A549 (cell line): ENCODE measurements around the gene IL21R. TPM values are rescaled to one million over a fixed set of nuclear protein-coding genes. Genes with fewer than 3 reads are reported as not detected.

Source experiments
- ATAC-seq, 2 experiments: fragments of 200-7000 bp in 1 of 2; fragments of >200 bp in 1 of 2; cut with Nextera tagmentation in 1 of 2; cut with Tn5 transposase in 1 of 2; 3 replicates each; pipeline versions ENCODE4 v1.8.0 to v1.9.1; 2018 to 2020; ENCODE audit warnings: mild to moderate bottlenecking in 1 of 2, moderate library complexity in 1 of 2
- CTCF ChIA-PET: fragments of 300-600 bp; sonication (Branson Sonifier 250); formaldehyde crosslinking; extraction: SDS; loops from one replicate; lab custom pipeline; 2021; ENCODE audit warnings: antibody characterized with exemption, inconsistent platforms; lab: Yijun Ruan, JAX
- POLR2A ChIA-PET: fragments of 350-600 bp; formaldehyde crosslinking; extraction: SDS; loops from one replicate; lab custom pipeline; 2021; ENCODE audit warnings: antibody characterized with exemption, inconsistent platforms; lab: Yijun Ruan, JAX
- DNase-seq, 2 experiments: peaks; one replicate each; pipeline versions ENCODE4 v3.0.0 to v3.0.0-alpha.2; 2011 to 2016; ENCODE audit warnings: low read depth in 1 of 2, low spot score in 1 of 2
- FAIRE-seq: peaks from 2 replicates; lab custom pipeline; 2011; peaks lifted over from hg19 to GRCh38; lab: Jason Lieb, UNC
- H3K27ac ChIP-seq, 2 experiments: fragments of >200 bp; sonication (Bioruptor Twin); formaldehyde crosslinking; 3 replicates each; pipeline ENCODE4 v1.5.1; 2016 to 2017
- H3K4me1 ChIP-seq: fragments of >200 bp; sonication (Bioruptor Twin); formaldehyde crosslinking; 3 replicates; pipeline ENCODE4 v1.6.1; 2016
- H3K4me2 ChIP-seq: fragments of >200 bp; sonication (Bioruptor Twin); formaldehyde crosslinking; 3 replicates; pipeline ENCODE4 v1.6.1; 2016
- H3K4me3 ChIP-seq: fragments of >200 bp; sonication (Bioruptor Twin); formaldehyde crosslinking; 3 replicates; pipeline ENCODE4 v1.5.1; 2016
- H3K9me3 ChIP-seq: fragments of >200 bp; sonication (Bioruptor Twin); formaldehyde crosslinking; 3 replicates; pipeline ENCODE4 v1.6.1; 2016
- BHLHE40 ChIP-seq: IDR thresholded peaks from 2 replicates; pipeline ENCODE4 v1.6.1; 2012; ENCODE audit warnings: low read depth, low read length, inconsistent platforms
- CBX2 ChIP-seq: fragments of 200-600 bp; sonication (generic); IDR thresholded peaks from 2 replicates; pipeline ENCODE4 v1.6.1; 2016; ENCODE audit warnings: low read depth, mild to moderate bottlenecking, borderline replicate concordance
- CHD2 ChIP-seq: fragments of 150-350 bp; IDR thresholded peaks from 2 replicates; pipeline ENCODE4 v1.6.1; 2014; ENCODE audit warnings: low read length; ENCODE audit not compliant: partially characterized antibody
- CHD4 ChIP-seq: fragments of 200-600 bp; sonication (generic); IDR thresholded peaks from 2 replicates; pipeline ENCODE4 v1.6.1; 2016; ENCODE audit warnings: antibody characterized with exemption, mild to moderate bottlenecking, borderline replicate concordance
- E2F6 ChIP-seq: IDR thresholded peaks from 2 replicates; pipeline ENCODE4 v1.6.1; 2012; ENCODE audit warnings: low read depth, borderline replicate concordance
- ELK1 ChIP-seq: fragments of 150-350 bp; IDR thresholded peaks from 2 replicates; pipeline ENCODE4 v1.6.1; 2014; ENCODE audit warnings: low read depth, mild to moderate bottlenecking, low read length
- FOSL2 ChIP-seq, 2 experiments: fragments of 450-650 bp in 1 of 2; fragments of >200 bp in 1 of 2; sonication (Bioruptor Twin) in 1 of 2; formaldehyde crosslinking; IDR thresholded peaks; 2 replicates each; pipeline versions ENCODE4 v1.5.0 to v1.6.1; 2016 to 2020; ENCODE audit warnings: mild to moderate bottlenecking in 1 of 2, moderate library complexity in 1 of 2
- GATA3 ChIP-seq: IDR thresholded peaks from 2 replicates; pipeline ENCODE4 v1.6.1; 2012; ENCODE audit warnings: borderline replicate concordance
- HMGXB4 ChIP-seq: fragments of 250-450 bp; sonication (Bioruptor Pico); IDR thresholded peaks from 2 replicates; pipeline ENCODE4 v1.5.0; 2021; ENCODE audit warnings: mild to moderate bottlenecking, moderate library complexity, borderline replicate concordance
- HOXA7 ChIP-seq: fragments of 250-450 bp; sonication (Bioruptor Pico); IDR thresholded peaks from 2 replicates; pipeline ENCODE4 v1.5.0; 2020; ENCODE audit warnings: mild to moderate bottlenecking, moderate library complexity
- HOXB13 ChIP-seq: fragments of 250-450 bp; sonication (Bioruptor Pico); IDR thresholded peaks from 2 replicates; pipeline ENCODE4 v1.5.0; 2020; ENCODE audit warnings: low read depth, mild to moderate bottlenecking, moderate library complexity
- HOXB5 ChIP-seq: fragments of 250-450 bp; sonication (Bioruptor Pico); IDR thresholded peaks from 2 replicates; pipeline ENCODE4 v1.5.0; 2020; ENCODE audit warnings: mild to moderate bottlenecking, moderate library complexity
- MAZ ChIP-seq: fragments of 150-350 bp; IDR thresholded peaks from 2 replicates; pipeline ENCODE4 v1.6.1; 2014; ENCODE audit warnings: antibody characterized with exemption, low read depth, low read length, borderline replicate concordance
- RFX5 ChIP-seq: fragments of 450-650 bp; IDR thresholded peaks from 2 replicates; pipeline ENCODE4 v1.7.1; 2014; ENCODE audit warnings: antibody characterized with exemption, mild to moderate bottlenecking, moderate library complexity
- USF2 ChIP-seq: fragments of 450-650 bp; IDR thresholded peaks from 2 replicates; pipeline ENCODE4 v1.6.1; 2014; ENCODE audit warnings: antibody characterized with exemption
- WGBS: methylation state at CpG from one replicate; pipeline ENCODE4 v1.1.6; 2017; ENCODE audit errors: missing lambda C conversion rate; 5-methylcytosine and 5-hydroxymethylcytosine counted together
- polyA plus RNA-seq, 4 experiments: library from polyadenylated mRNA; depleted of rRNA in 3 of 4; stranded (reverse); fragments of >200 nt; fragmentation: RNase III in 1 of 4; extraction: RNeasy Plus Mini Kit Qiagen cat#74134 plus additional on column Dnase treatment in 1 of 4; gene quantifications; 2 replicates in 3 of 4; 3 replicates in 1 of 4; pipeline ENCODE4 v1.2.3, GENCODE V29; 2011 to 2017
- TF ChIP-seq, protein P1 (sequence below): fragments of 200-600 bp; sonication (generic); IDR thresholded peaks from 2 replicates; pipeline ENCODE4 v1.6.1; 2016; ENCODE audit warnings: antibody characterized with exemption, mild to moderate bottlenecking, moderate library complexity
- TF ChIP-seq, protein P2 (sequence below): fragments of >200 bp; sonication (Bioruptor Twin); formaldehyde crosslinking; IDR thresholded peaks from 3 replicates; pipeline ENCODE4 v1.5.1; 2016

Gene IL21R
- polyA plus RNA-seq, 2 of the 4 experiments (the other 2 are of a cell fraction) = 0.04 to 0.09 TPM

DNA sequence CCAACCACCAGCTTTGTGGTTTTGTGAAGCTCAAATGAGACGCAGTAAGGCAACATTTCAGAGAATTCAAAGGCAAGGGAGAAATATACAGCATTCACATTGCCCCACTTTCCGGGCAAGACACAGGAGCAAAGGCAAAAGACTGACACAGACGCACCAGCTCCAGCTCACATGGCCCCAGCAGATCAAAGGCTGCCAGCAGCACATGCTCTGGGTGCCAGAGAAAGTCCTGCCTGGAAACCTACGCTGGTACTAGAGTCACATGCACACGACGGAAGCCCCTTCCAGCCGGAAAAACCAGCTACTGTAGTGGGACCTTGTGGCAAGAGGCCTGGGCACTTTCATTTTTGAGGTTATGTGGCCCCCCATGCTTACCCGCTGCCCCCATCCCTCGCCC lies 97.7 kb downstream of the IL21R start:
- ATAC-seq (no peak), DNase-seq (no peak), FAIRE-seq (no peak)
- POLR2A ChIA-PET = interaction anchor here (0.6 kb wide), 1 partner anchor 12 kb away, joined by 3 read pairs; no protein-coding TSS in a partner anchor
- Histone ChIP-seq H3K4me2 (no peak overlapping the region), H3K4me1 (no peaks in the 10 kb centered on the region), H3K27ac (no peak overlapping the region), H3K9me3 (no peaks in the 10 kb centered on the region), H3K4me3 (no peak overlapping the region)
- TF ChIP-seq E2F6 = no peak
- TF ChIP-seq CHD4 = no peak
- no peak for TF ChIP-seq HOXB5 (CRISPR knock-in tag)
- WGBS = 95% methylated on average over 9 of the region's 9 CpGs
- CTCF ChIA-PET = interaction anchor here (0.9 to 3.0 kb wide), 2 partner anchors 12 to 16 kb away, joined by 3 to 12 read pairs; no protein-coding TSS in a partner anchor

GRCh38 chr16:27500801-27501200 lies 98.8 kb downstream of the IL21R start:
- CTCF ChIA-PET = interaction anchor here (3.0 kb wide), 1 partner anchor 15 kb away, joined by 12 read pairs; no protein-coding TSS in a partner anchor
- no peak for FAIRE-seq

More at GRCh38 chr16:27500801-27501200, 98.8 kb downstream of the IL21R start:
- no peak for ATAC-seq
- DNase-seq = no peak
- WGBS = 93% methylated on average over 3 of the region's 3 CpGs
- no peaks in the 10 kb centered on the region for H3K4me1 ChIP-seq
- H3K9me3 ChIP-seq = no peaks in the 10 kb centered on the region
- H3K27ac ChIP-seq = no peak overlapping the region
- POLR2A ChIA-PET = no interaction called here
- TF ChIP-seq GATA3 (no peak), ELK1 (no peak), CHD2 (no peak), HOXA7 (CRISPR knock-in tag) (no peak), FOSL2 (IDR thresholded peaks at IDR 0.05) (no peak), FOSL2 (CRISPR knock-in tag; IDR thresholded peaks at IDR 0.05) (no peak), HMGXB4 (CRISPR knock-in tag) (no peak), CBX2 (no peak), HOXB13 (CRISPR knock-in tag) (no peak), RFX5 (no peak), MAZ (no peak), USF2 (no peak), E2F6 (no peak), BHLHE40 (no peak)
- TF ChIP-seq, protein P1, sequence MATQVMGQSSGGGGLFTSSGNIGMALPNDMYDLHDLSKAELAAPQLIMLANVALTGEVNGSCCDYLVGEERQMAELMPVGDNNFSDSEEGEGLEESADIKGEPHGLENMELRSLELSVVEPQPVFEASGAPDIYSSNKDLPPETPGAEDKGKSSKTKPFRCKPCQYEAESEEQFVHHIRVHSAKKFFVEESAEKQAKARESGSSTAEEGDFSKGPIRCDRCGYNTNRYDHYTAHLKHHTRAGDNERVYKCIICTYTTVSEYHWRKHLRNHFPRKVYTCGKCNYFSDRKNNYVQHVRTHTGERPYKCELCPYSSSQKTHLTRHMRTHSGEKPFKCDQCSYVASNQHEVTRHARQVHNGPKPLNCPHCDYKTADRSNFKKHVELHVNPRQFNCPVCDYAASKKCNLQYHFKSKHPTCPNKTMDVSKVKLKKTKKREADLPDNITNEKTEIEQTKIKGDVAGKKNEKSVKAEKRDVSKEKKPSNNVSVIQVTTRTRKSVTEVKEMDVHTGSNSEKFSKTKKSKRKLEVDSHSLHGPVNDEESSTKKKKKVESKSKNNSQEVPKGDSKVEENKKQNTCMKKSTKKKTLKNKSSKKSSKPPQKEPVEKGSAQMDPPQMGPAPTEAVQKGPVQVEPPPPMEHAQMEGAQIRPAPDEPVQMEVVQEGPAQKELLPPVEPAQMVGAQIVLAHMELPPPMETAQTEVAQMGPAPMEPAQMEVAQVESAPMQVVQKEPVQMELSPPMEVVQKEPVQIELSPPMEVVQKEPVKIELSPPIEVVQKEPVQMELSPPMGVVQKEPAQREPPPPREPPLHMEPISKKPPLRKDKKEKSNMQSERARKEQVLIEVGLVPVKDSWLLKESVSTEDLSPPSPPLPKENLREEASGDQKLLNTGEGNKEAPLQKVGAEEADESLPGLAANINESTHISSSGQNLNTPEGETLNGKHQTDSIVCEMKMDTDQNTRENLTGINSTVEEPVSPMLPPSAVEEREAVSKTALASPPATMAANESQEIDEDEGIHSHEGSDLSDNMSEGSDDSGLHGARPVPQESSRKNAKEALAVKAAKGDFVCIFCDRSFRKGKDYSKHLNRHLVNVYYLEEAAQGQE = no peak
- TF ChIP-seq, protein P2, sequence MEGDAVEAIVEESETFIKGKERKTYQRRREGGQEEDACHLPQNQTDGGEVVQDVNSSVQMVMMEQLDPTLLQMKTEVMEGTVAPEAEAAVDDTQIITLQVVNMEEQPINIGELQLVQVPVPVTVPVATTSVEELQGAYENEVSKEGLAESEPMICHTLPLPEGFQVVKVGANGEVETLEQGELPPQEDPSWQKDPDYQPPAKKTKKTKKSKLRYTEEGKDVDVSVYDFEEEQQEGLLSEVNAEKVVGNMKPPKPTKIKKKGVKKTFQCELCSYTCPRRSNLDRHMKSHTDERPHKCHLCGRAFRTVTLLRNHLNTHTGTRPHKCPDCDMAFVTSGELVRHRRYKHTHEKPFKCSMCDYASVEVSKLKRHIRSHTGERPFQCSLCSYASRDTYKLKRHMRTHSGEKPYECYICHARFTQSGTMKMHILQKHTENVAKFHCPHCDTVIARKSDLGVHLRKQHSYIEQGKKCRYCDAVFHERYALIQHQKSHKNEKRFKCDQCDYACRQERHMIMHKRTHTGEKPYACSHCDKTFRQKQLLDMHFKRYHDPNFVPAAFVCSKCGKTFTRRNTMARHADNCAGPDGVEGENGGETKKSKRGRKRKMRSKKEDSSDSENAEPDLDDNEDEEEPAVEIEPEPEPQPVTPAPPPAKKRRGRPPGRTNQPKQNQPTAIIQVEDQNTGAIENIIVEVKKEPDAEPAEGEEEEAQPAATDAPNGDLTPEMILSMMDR = no peak
- no peak overlapping the region for H3K4me2 ChIP-seq
- H3K4me3 ChIP-seq = no peak overlapping the region
